Stomach (tissue), 19 donors: ENCODE results near the gene IGDCC3. TPM values are rescaled to one million over a fixed set of nuclear protein-coding genes. Genes with fewer than 3 reads are reported as not detected.

Experiments
- DNase-seq, 2 donors: peaks; one replicate each; pipeline versions ENCODE4 v3.0.0 to v3.0.0-alpha.2; 2013 to 2019
- H3K27ac ChIP-seq, 5 donors: fragments of 200-600 bp in 4 of 5; sonication (generic) in 4 of 5; one replicate each; pipeline ENCODE4 v1.5.1; 2013 to 2019; ENCODE audit warnings: mild to moderate bottlenecking in 1 of 5, moderate library complexity in 1 of 5
- H3K27me3 ChIP-seq, 3 donors: fragments of 200-600 bp; sonication (generic); one replicate each; pipeline ENCODE4 v1.5.1; 2017 to 2019; ENCODE audit warnings: mixed run types in 1 of 3
- H3K36me3 ChIP-seq, 4 donors: fragments of 200-600 bp; sonication (generic); 1 replicate in 3 of 4; 2 replicates in 1 of 4; pipeline ENCODE4 v1.5.1; 2016 to 2019
- H3K4me1 ChIP-seq, 4 donors: fragments of 200-600 bp; sonication (generic); one replicate each; pipeline ENCODE4 v1.5.1; 2016 to 2019
- H3K4me3 ChIP-seq, 4 donors: fragments of 200-600 bp; sonication (generic) in 3 of 4; one replicate each; pipeline ENCODE4 v1.5.1; 2016 to 2019; ENCODE audit warnings: mild to moderate bottlenecking in 1 of 4
- H3K9me3 ChIP-seq, 4 donors: fragments of 200-600 bp; sonication (generic); one replicate each; pipeline ENCODE4 v1.5.1; 2016 to 2019
- CTCF ChIP-seq, 7 experiments: fragments of 450-650 bp in 4 of 7; fragments of 200-600 bp in 3 of 7; sonication (generic) in 3 of 7; IDR thresholded peaks; one replicate each; pipeline ENCODE4 v1.5.1; 2016 to 2019; ENCODE audit warnings: antibody characterized with exemption in 7 of 7, control low read depth in 2 of 7, mild to moderate bottlenecking in 1 of 7
- EP300 ChIP-seq: sonication (generic); formaldehyde crosslinking; IDR thresholded peaks from one replicate; pipeline ENCODE4 v1.6.1; 2017; ENCODE audit warnings: antibody characterized with exemption
- POLR2A ChIP-seq, 4 donors: fragments of 450-650 bp; IDR thresholded peaks; one replicate each; pipeline ENCODE4 v1.6.1; 2016; ENCODE audit warnings: antibody characterized with exemption in 4 of 4, control low read depth in 2 of 4, mild to moderate bottlenecking in 1 of 4, moderate library complexity in 1 of 4
- POLR2AphosphoS5 ChIP-seq, 3 donors: sonication (generic); formaldehyde crosslinking; IDR thresholded peaks; one replicate each; pipeline ENCODE4 v1.6.1; 2016; ENCODE audit warnings: antibody characterized with exemption in 3 of 3
- WGBS, 5 donors: extraction: QIAGEN DNeasy Blood & Tissue Kit in 3 of 5; methylation state at CpG; one replicate each; pipeline versions ENCODE4 v1.1.5 to v1.1.7; 2013 to 2018; 5-methylcytosine and 5-hydroxymethylcytosine counted together
- intact Hi-C: fragments of 100-400 bp; cut with DNase I; formaldehyde crosslinking; loops from one replicate; pipeline ENCODE4 v1.15.1; 2023; ENCODE audit warnings: low total_unique reads
- long read RNA-seq, 10 donors: transcript quantifications; one replicate each; lab custom pipeline, GENCODE V29; 2026
- polyA plus RNA-seq, 3 donors: library from polyadenylated mRNA; stranded (reverse); fragments of 200-250 nt; gene quantifications; one replicate each; pipeline ENCODE4 v1.2.3, GENCODE V29; 2013
- total RNA-seq, 5 donors: library from RNA; depleted of rRNA; stranded (reverse); fragments of >200 nt; gene quantifications; one replicate each; pipeline versions ENCODE4 v1.1.0 to v1.2.3, GENCODE V29; 2014 to 2016
- donor health status: healthy with polysubstance abuse.
- donor health status: Bipolar disorder and iron deficiency.
- donor health status: healthy.

IGDCC3 gene
- 1 to 10 TPM in 2 of 5 donors, not detected in 3; 1.7 to 5.8 TPM for total RNA-seq
- polyA plus RNA-seq, result under 1 TPM in 2 of 3 donors, not detected in 1; 0.08 to 0.12 TPM
- long read RNA-seq, donor 1, result 0 reads
- long read RNA-seq, donor 2, full-length matches to known transcripts, result 1 of 1 reads
- long read RNA-seq, donor 2, partial matches to known transcripts, result 0 of 1 reads
- long read RNA-seq, donor 2, other reads (novel, unspliced or antisense), result 0 of 1 reads
- long read RNA-seq, donor 3, result 0 reads
- long read RNA-seq, donor 4, result 0 reads
- long read RNA-seq, donor 5, full-length matches to known transcripts, result 1 of 1 reads
- long read RNA-seq, donor 5, partial matches to known transcripts, result 0 of 1 reads
- long read RNA-seq, donor 5, other reads (novel, unspliced or antisense), result 0 of 1 reads
- long read RNA-seq, donor 6, partial matches to known transcripts, result 0 of 1 reads
- long read RNA-seq, donor 6, other reads (novel, unspliced or antisense), result 0 of 1 reads
- long read RNA-seq, donor 7, result 0 reads
- long read RNA-seq, donor 8, result 0 reads
- long read RNA-seq, donor 9, result 0 reads
- long read RNA-seq, donor 10, result 0 reads

GRCh38 chr15:65377976-65378366 is at the start of gene IGDCC3:
IGDCC3 (minus strand) TSS chr15:65378002; CDS start chr15:65377788, 214 bp downstream.
- Histone ChIP-seq H3K4me3 (peak within 1 kb of the TSS; percentile 48 to 78 (median 54)), H3K4me1 (peaks cover 12 to 25% (median 22%) of the 10 kb centered on the region in 4 donors), H3K27ac (no peak within 1 kb of the TSS), H3K27me3 (peaks cover 0 to 89% (median 39%) of the 10 kb centered on the region in 3 donors), H3K9me3 (no peaks in the 10 kb centered on the region), H3K36me3 (no peaks in the 10 kb centered on the region)
- peak in 1 of 2 donors; percentile 79 for DNase-seq
- WGBS, 5 donors, result 1 to 3% (median 1%) methylated on average over 6 to 42 of the region's 42 CpGs
- no peak for TF ChIP-seq POLR2A (IDR thresholded peaks at IDR 0.05)
- no peak for TF ChIP-seq EP300
- intact Hi-C loops, result no loop called here

GRCh38 chr15:65426216-65426853 is 48.5 kb upstream of the IGDCC3 start:
- 63 to 73% (median 69%) methylated on average over 2 of the region's 2 CpGs for WGBS, 5 donors
- Histone ChIP-seq H3K4me3 (no peak overlapping the region), H3K27me3 (peaks cover 0 to 23% (median 20%) of the 10 kb centered on the region in 3 donors), H3K4me1 (peaks cover 12 to 18% (median 14%) of the 10 kb centered on the region in 4 donors), H3K9me3 (no peaks in the 10 kb centered on the region), H3K27ac (no peak overlapping the region), H3K36me3 (no peaks in the 10 kb centered on the region)
- TF ChIP-seq EP300 (no peak), POLR2A (IDR thresholded peaks at IDR 0.05) (no peak), POLR2AphosphoS5 (IDR thresholded peaks at IDR 0.05) (no peak), CTCF (IDR thresholded peaks at IDR 0.05) (no peak)
- intact Hi-C loops, result no loop called here
- no peak for DNase-seq

- Histone ChIP-seq H3K27me3 (peaks cover 0 to 40% (median 34%) of the 10 kb centered on the region in 3 donors), H3K4me3 (no peak overlapping the region), H3K36me3 (no peaks in the 10 kb centered on the region), H3K27ac (no peak overlapping the region), H3K4me1 (peaks cover 17 to 28% (median 22%) of the 10 kb centered on the region in 4 donors), H3K9me3 (no peaks in the 10 kb centered on the region)
- intact Hi-C loops, result no loop called here
- WGBS, 5 donors, result 67 to 93% (median 74%) methylated on average over 5 of the region's 5 CpGs
- TF ChIP-seq POLR2AphosphoS5 (IDR thresholded peaks at IDR 0.05), result no peak
- TF ChIP-seq EP300, result no peak
- no peak for TF ChIP-seq CTCF (IDR thresholded peaks at IDR 0.05)
- TF ChIP-seq POLR2A (IDR thresholded peaks at IDR 0.05), result no peak
- no peak for DNase-seq
Measured at GRCh38 chr15:65424683-65425082, 46.9 kb upstream of the IGDCC3 start.

GRCh38 chr15:65423976-65424679 is 46.3 kb upstream of the IGDCC3 start:
- WGBS, 5 donors, result 72 to 83% (median 80%) methylated on average over 9 of the region's 9 CpGs

More at GRCh38 chr15:65423976-65424679, 46.3 kb upstream of the IGDCC3 start:
- Histone ChIP-seq H3K27me3 (peaks cover 0 to 45% (median 38%) of the 10 kb centered on the region in 3 donors), H3K9me3 (no peaks in the 10 kb centered on the region), H3K27ac (no peak overlapping the region), H3K4me1 (peaks cover 17 to 28% (median 22%) of the 10 kb centered on the region in 4 donors), H3K4me3 (no peak overlapping the region), H3K36me3 (no peaks in the 10 kb centered on the region)
- DNase-seq, result no peak
- no peak for TF ChIP-seq POLR2AphosphoS5 (IDR thresholded peaks at IDR 0.05)
- TF ChIP-seq CTCF (IDR thresholded peaks at IDR 0.05), result no peak
- intact Hi-C loops, result no loop called here
